ENCODE data around the gene CD200. TPM values are rescaled to one million over a fixed set of nuclear protein-coding genes. Genes with fewer than 3 reads are reported as not detected.

Gene CD200, protein sequence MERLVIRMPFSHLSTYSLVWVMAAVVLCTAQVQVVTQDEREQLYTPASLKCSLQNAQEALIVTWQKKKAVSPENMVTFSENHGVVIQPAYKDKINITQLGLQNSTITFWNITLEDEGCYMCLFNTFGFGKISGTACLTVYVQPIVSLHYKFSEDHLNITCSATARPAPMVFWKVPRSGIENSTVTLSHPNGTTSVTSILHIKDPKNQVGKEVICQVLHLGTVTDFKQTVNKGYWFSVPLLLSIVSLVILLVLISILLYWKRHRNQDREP
- total RNA-seq, result 0.12 TPM in 1 of 2 replicates, not detected in the other

DNA sequence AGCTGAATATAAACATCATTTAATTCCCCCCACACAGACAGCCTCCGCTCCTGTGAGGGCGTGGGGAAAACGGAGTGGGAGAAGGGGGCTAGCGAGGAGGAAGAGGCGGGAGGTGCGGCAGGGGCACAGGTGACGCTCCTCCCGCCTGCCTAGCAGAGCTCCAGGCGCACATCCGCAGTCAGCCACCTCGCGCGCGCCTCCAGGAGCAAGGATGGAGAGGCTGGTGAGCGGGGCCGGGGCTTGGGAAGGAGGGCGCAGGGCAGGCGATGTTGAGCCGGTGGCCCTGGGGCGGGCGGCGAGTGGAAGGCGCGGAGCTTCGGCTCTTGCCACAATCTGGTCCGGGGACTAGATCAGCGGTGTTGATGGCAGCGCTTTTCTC is at the start of gene CD200:
TSS of gene CD200 (plus strand) at position 155 of the 379 bp plus-strand sequence. CDS start at position 212, 57 bp downstream.

GRCh38 chr3:112293368-112294321 is 39.3 kb upstream of the CD200 start, which contains the start of gene SLC9C1:
Gene SLC9C1, minus strand, starts transcription at chr3:112294216. Its CDS starts 7,425 bp downstream, at chr3:112286791.

Other genes starting within 250 kb of the CD200 start
- gene C3orf52, start 246.8 kb upstream of the CD200 start, total RNA-seq, result 1.3 and 2.7 TPM in 2 replicates
- gene GCSAM, start 199.9 kb upstream of the CD200 start, total RNA-seq, result not detected in 2 replicates
- gene SLC9C1, start 38.9 kb upstream of the CD200 start, total RNA-seq, result 1.3 TPM in 1 of 2 replicates, not detected in the other
- under 0.01 TPM in 1 of 2 replicates, not detected in the other for gene BTLA, start 166.3 kb downstream of the CD200 start, total RNA-seq
- gene ATG3, start 228.8 kb downstream of the CD200 start, total RNA-seq, result 52.7 and 61.7 TPM in 2 replicates
- 24.2 and 48.7 TPM in 2 replicates for gene SLC35A5, start 228.9 kb downstream of the CD200 start, total RNA-seq

Measured in hair follicle dermal papilla cell (primary cell).